Epidermal melanocyte (primary cell): ENCODE data around the gene TNFSF10.

Experiments used
- DNase-seq: peaks from one replicate; pipeline ENCODE4 v3.0.0; 2011; ENCODE audit warnings: low spot score; ENCODE audit not compliant: insufficient read length

TNFSF10 gene

GRCh38 chr3:172461530-172462138, 61.6 kb downstream of the TNFSF10 start:
- DNase-seq, result peak; percentile 29

GRCh38 chr3:172456404-172456803, 66.8 kb downstream of the TNFSF10 start:
- DNase-seq, result no peak
